HEK293 (cell line): ENCODE data around the gene PRR19.

ENCODE experiments used
- GLIS2 ChIP-seq: fragments of 450-650 bp; formaldehyde crosslinking; IDR thresholded peaks from 2 replicates; pipeline ENCODE4 v1.5.1; 2016; ENCODE audit warnings: missing biosample characterization, missing genetic modification characterization
- HIC1 ChIP-seq: fragments of 450-650 bp; formaldehyde crosslinking; IDR thresholded peaks from 2 replicates; pipeline ENCODE4 v1.5.1; 2016; ENCODE audit warnings: missing biosample characterization, missing genetic modification characterization
- HOXC10 ChIP-seq: sonication (generic); formaldehyde crosslinking; IDR thresholded peaks from 2 replicates; pipeline ENCODE4 v1.8.1; 2023; ENCODE audit warnings: mild to moderate bottlenecking, missing genetic modification reagents
- KLF1 ChIP-seq: fragments of 450-650 bp; formaldehyde crosslinking; IDR thresholded peaks from 2 replicates; pipeline ENCODE4 v1.5.1; 2016; ENCODE audit warnings: missing biosample characterization, missing genetic modification characterization
- KLF8 ChIP-seq: fragments of 450-650 bp; formaldehyde crosslinking; IDR thresholded peaks from 2 replicates; pipeline ENCODE4 v1.5.1; 2016; ENCODE audit warnings: missing biosample characterization, missing genetic modification characterization
- OVOL3 ChIP-seq: fragments of 450-650 bp; formaldehyde crosslinking; IDR thresholded peaks from 2 replicates; pipeline ENCODE4 v1.5.1; 2016; ENCODE audit warnings: missing biosample characterization, missing genetic modification characterization
- PRDM4 ChIP-seq: fragments of 450-650 bp; formaldehyde crosslinking; IDR thresholded peaks from 2 replicates; pipeline ENCODE4 v1.5.1; 2017; ENCODE audit warnings: missing biosample characterization, missing genetic modification characterization
- SETDB1 ChIP-seq: IDR thresholded peaks from one replicate; pipeline ENCODE4 v1.6.1; 2017; ENCODE audit warnings: mild to moderate bottlenecking, low read length, moderate library complexity, mixed read lengths; ENCODE audit not compliant: insufficient read length
- ZBTB10 ChIP-seq: fragments of 450-650 bp; formaldehyde crosslinking; IDR thresholded peaks from 2 replicates; pipeline ENCODE4 v1.5.1; 2016; ENCODE audit warnings: missing biosample characterization, missing genetic modification characterization
- ZNF114 ChIP-seq: fragments of 450-650 bp; formaldehyde crosslinking; IDR thresholded peaks from 2 replicates; pipeline ENCODE4 v1.5.0; 2017; ENCODE audit warnings: missing biosample characterization, missing genetic modification characterization
- ZNF148 ChIP-seq: fragments of 450-650 bp; formaldehyde crosslinking; IDR thresholded peaks from 2 replicates; pipeline ENCODE4 v1.5.0; 2017; ENCODE audit warnings: missing biosample characterization, missing genetic modification characterization, borderline replicate concordance
- ZNF157 ChIP-seq: fragments of 450-650 bp; formaldehyde crosslinking; IDR thresholded peaks from 2 replicates; pipeline ENCODE4 v1.5.1; 2016; ENCODE audit warnings: missing biosample characterization, missing genetic modification characterization
- ZNF324 ChIP-seq: fragments of 450-650 bp; formaldehyde crosslinking; IDR thresholded peaks from 2 replicates; pipeline ENCODE4 v1.5.1; 2016; ENCODE audit warnings: missing biosample characterization, missing genetic modification characterization
- ZNF335 ChIP-seq: fragments of 450-650 bp; formaldehyde crosslinking; conservative IDR thresholded peaks from 2 replicates; pipeline ENCODE4 v1.5.1; 2016; ENCODE audit warnings: missing biosample characterization, missing genetic modification characterization
- ZNF394 ChIP-seq: fragments of 450-650 bp; formaldehyde crosslinking; IDR thresholded peaks from 2 replicates; pipeline ENCODE4 v1.5.1; 2016; ENCODE audit warnings: missing biosample characterization, missing genetic modification characterization, mild to moderate bottlenecking, moderate library complexity, borderline replicate concordance
- ZNF426 ChIP-seq: fragments of 450-650 bp; formaldehyde crosslinking; IDR thresholded peaks from 2 replicates; pipeline ENCODE4 v1.5.1; 2017; ENCODE audit warnings: missing biosample characterization, missing genetic modification characterization, mild to moderate bottlenecking, inconsistent platforms, moderate library complexity
- ZNF510 ChIP-seq: fragments of 450-650 bp; formaldehyde crosslinking; IDR thresholded peaks from 2 replicates; pipeline ENCODE4 v1.5.1; 2018; ENCODE audit warnings: mild to moderate bottlenecking, missing genetic modification characterization, missing biosample characterization; ENCODE audit not compliant: insufficient replicate concordance
- ZNF555 ChIP-seq: fragments of 450-650 bp; formaldehyde crosslinking; conservative IDR thresholded peaks from 2 replicates; pipeline ENCODE4 v1.5.1; 2017; ENCODE audit warnings: missing biosample characterization, mild to moderate bottlenecking, missing genetic modification characterization, inconsistent platforms
- ZNF623 ChIP-seq: fragments of 450-650 bp; formaldehyde crosslinking; IDR thresholded peaks from 2 replicates; pipeline ENCODE4 v1.5.1; 2016; ENCODE audit warnings: missing biosample characterization, missing genetic modification characterization
- ZNF654 ChIP-seq: fragments of 450-650 bp; formaldehyde crosslinking; IDR thresholded peaks from 2 replicates; pipeline ENCODE4 v1.5.1; 2016; ENCODE audit warnings: low read depth, missing biosample characterization, missing genetic modification characterization
- ZNF658 ChIP-seq: fragments of 450-650 bp; formaldehyde crosslinking; IDR thresholded peaks from 2 replicates; pipeline ENCODE4; 2016; ENCODE audit warnings: missing biosample characterization, missing genetic modification characterization
- ZNF707 ChIP-seq: fragments of 450-650 bp; formaldehyde crosslinking; IDR thresholded peaks from 2 replicates; pipeline ENCODE4 v1.5.1; 2016; ENCODE audit warnings: missing biosample characterization, missing genetic modification characterization
- ZNF747 ChIP-seq: fragments of 450-650 bp; formaldehyde crosslinking; IDR thresholded peaks from 2 replicates; pipeline ENCODE4 v1.5.1; 2016; ENCODE audit warnings: missing biosample characterization, missing genetic modification characterization
- ZNF76 ChIP-seq: fragments of 450-650 bp; formaldehyde crosslinking; IDR thresholded peaks from 2 replicates; pipeline ENCODE4; 2016; ENCODE audit warnings: low read depth, missing biosample characterization, missing genetic modification characterization, borderline replicate concordance
- ZNF768 ChIP-seq: fragments of 450-650 bp; formaldehyde crosslinking; IDR thresholded peaks from 2 replicates; pipeline ENCODE4 v1.5.1; 2018; ENCODE audit warnings: missing biosample characterization, mild to moderate bottlenecking, missing genetic modification characterization
- ZNF843 ChIP-seq: fragments of 450-650 bp; formaldehyde crosslinking; IDR thresholded peaks from 2 replicates; pipeline ENCODE4 v1.5.1; 2016; ENCODE audit warnings: missing biosample characterization, missing genetic modification characterization
- ZSCAN4 ChIP-seq: fragments of 450-650 bp; formaldehyde crosslinking; IDR thresholded peaks from 2 replicates; pipeline ENCODE4 v1.5.1; 2017; ENCODE audit warnings: missing biosample characterization, missing genetic modification characterization

PRR19 gene

GRCh38 chr19:42281146-42281826 is 20.6 kb upstream of the PRR19 start (continued):
- no peak for TF ChIP-seq ZNF148 (tag by site-specific recombination)
- no peak for TF ChIP-seq ZNF426 (tag by site-specific recombination)
- TF ChIP-seq ZNF658 (tag by site-specific recombination) = no peak
- no peak for TF ChIP-seq ZNF747 (tag by site-specific recombination)
- no peak for TF ChIP-seq ZNF510
- TF ChIP-seq ZNF157 (tag by site-specific recombination) = no peak
- TF ChIP-seq ZNF768 (tag by site-specific recombination) = no peak
- TF ChIP-seq OVOL3 (tag by site-specific recombination) = no peak
- TF ChIP-seq HOXC10 (CRISPR knock-in tag) = no peak
- TF ChIP-seq SETDB1 = no peak
- no peak for TF ChIP-seq ZNF654
- TF ChIP-seq ZBTB10 = no peak
- no peak for TF ChIP-seq ZNF324 (tag by site-specific recombination)
- TF ChIP-seq ZNF555 = no peak
- peak; percentile 62 for TF ChIP-seq KLF8 (tag by site-specific recombination)
- TF ChIP-seq KLF1 (tag by site-specific recombination) = peak; percentile 98
- TF ChIP-seq ZNF623 (tag by site-specific recombination) = no peak
- no peak for TF ChIP-seq ZSCAN4 (tag by site-specific recombination)
- no peak for TF ChIP-seq ZNF114 (tag by site-specific recombination)
- no peak for TF ChIP-seq ZNF843 (tag by site-specific recombination)
- peak; percentile 88 for TF ChIP-seq GLIS2 (tag by site-specific recombination)
- no peak; the same call in 1 of the 2 replicates for TF ChIP-seq ZNF76 (tag by site-specific recombination)
- TF ChIP-seq HIC1 = peak; percentile 80
- 0 out of 2 replicates have a peak, but pooled peaks have one; percentile 13 for TF ChIP-seq ZNF394 (tag by site-specific recombination)
- TF ChIP-seq PRDM4 (tag by site-specific recombination) = no peak
- 0 out of 2 replicates have a peak, but pooled peaks have one; percentile 54 for TF ChIP-seq ZNF335 (tag by site-specific recombination)
- TF ChIP-seq ZNF707 (tag by site-specific recombination) = no peak
